ENCODE measurements around the gene LCE3C. TPM values are rescaled to one million over a fixed set of nuclear protein-coding genes. Genes with fewer than 3 reads are reported as not detected.

LCE3C gene
- total and polyA plus RNA-seq, 2 experiments from 2014 or later, result not detected

GRCh38 chr1:152630596-152630995 lies 30.6 kb downstream of the LCE3C start:
- H3F3A ChIP-seq (replicated peaks; ENCODE audit: low read depth), result no peaks in the 10 kb centered on the region
- H3K9me2 ChIP-seq (ENCODE audit: insufficient read depth), result peaks cover 12% of the 10 kb centered on the region
- Mint-ChIP-seq H3K4me3 (no peak overlapping the region), H3K4me1 (no peaks in the 10 kb centered on the region), H3K36me3 (ENCODE audit: low read depth) (no peaks in the 10 kb centered on the region; the same call in 2 of the 3 replicates), H3K9me3 (peaks cover 19% of the 10 kb centered on the region), H3K27ac (no peak overlapping the region), H3K27me3 (ENCODE audit: insufficient read depth, low read depth, poor library complexity) (no peaks in the 10 kb centered on the region)
- no peaks in the 10 kb centered on the region for H3K4me1 ChIP-seq (ENCODE audit: insufficient read depth)
- H2AFZ ChIP-seq, result no peak overlapping the region
- H4K20me1 ChIP-seq (replicated peaks; ENCODE audit: insufficient read depth), result no peaks in the 10 kb centered on the region
- no peak for TF ChIP-seq CREB1 (CRISPR knock-in tag; IDR thresholded peaks at IDR 0.05; ENCODE audit: low read depth)
- no peak for TF ChIP-seq STAT1 (IDR thresholded peaks at IDR 0.05; ENCODE audit: unreplicated experiment)
- TF ChIP-seq EZH2phosphoT487 (IDR thresholded peaks at IDR 0.05; ENCODE audit: unreplicated experiment), result no peak
- TF ChIP-seq ZNF331 (CRISPR knock-in tag; IDR thresholded peaks at IDR 0.05; ENCODE audit: low read depth), result no peak
- no peak for TF ChIP-seq EZH2 (IDR thresholded peaks at IDR 0.05; ENCODE audit: low read depth, unreplicated experiment)
- no peak for TF ChIP-seq ZNF462 (CRISPR knock-in tag; IDR thresholded peaks at IDR 0.05)
- TF ChIP-seq ETS1 (IDR thresholded peaks at IDR 0.05), result no peak
- no peak for TF ChIP-seq JUNB (IDR thresholded peaks at IDR 0.05; ENCODE audit: unreplicated experiment)
- TF ChIP-seq NANOG (IDR thresholded peaks at IDR 0.05; ENCODE audit: borderline replicate concordance), result no peak
- no peak for TF ChIP-seq REST (IDR thresholded peaks at IDR 0.05; ENCODE audit: unreplicated experiment)
- no peak for TF ChIP-seq CTCF (conservative IDR thresholded peaks at IDR 0.05; ENCODE audit: low read depth in 2 of 2)
- TF ChIP-seq POLR2AphosphoS5 (IDR thresholded peaks at IDR 0.05; ENCODE audit: low read depth), result no peak
- TF ChIP-seq ZNF114 (CRISPR knock-in tag; IDR thresholded peaks at IDR 0.05), result no peak
- H3K27me3 ChIP-seq (ENCODE audit: insufficient read depth), result no peaks in the 10 kb centered on the region
- ATAC-seq (no peak), DNase-seq (ENCODE audit: low spot score) (no peak)
- H3K27ac ChIP-seq (ENCODE audit: low read depth), result no peak overlapping the region
- H3K79me2 ChIP-seq (replicated peaks; ENCODE audit: insufficient read depth), result no peaks in the 10 kb centered on the region
- H3K4me3 ChIP-seq, result no peak overlapping the region
- no peak overlapping the region for H3K4me2 ChIP-seq
- 0 out of 2 replicates have a peak, but pooled peaks cover 4% of the 10 kb centered on the region for H3K36me3 ChIP-seq (ENCODE audit: insufficient read depth)

Measured in GM23338 (cell line).